T-cell (primary cell): ENCODE measurements around the gene EPB41L4B. TPM values are rescaled to one million over a fixed set of nuclear protein-coding genes. Genes with fewer than 3 reads are reported as not detected.

Experiments used
- ATAC-seq, 4 experiments: fragments of 200-7000 bp in 3 of 4; fragments of 150-1000 bp in 1 of 4; cut with Tn5 transposase; replicated peaks in 1 of 4; 1 replicate in 3 of 4; 2 replicates in 1 of 4; pipeline ENCODE4 v1.10.0; 2021; ENCODE audit warnings: moderate library complexity in 3 of 4, mild to moderate bottlenecking in 2 of 4, moderate number of reproducible peaks in 1 of 4
- CTCF ChIA-PET, 2 donors: fragments of 300-600 bp; sonication (Branson Sonifier 250); formaldehyde crosslinking; loops; one replicate each; lab custom pipeline; 2022; ENCODE audit warnings: antibody characterized with exemption in 2 of 2; lab: Charles Lee
- POLR2A ChIA-PET, 2 donors: fragments of 300-600 bp; sonication (Branson Sonifier 250); formaldehyde crosslinking; loops; one replicate each; lab custom pipeline; 2022; ENCODE audit warnings: antibody characterized with exemption in 2 of 2; lab: Charles Lee
- DNase-seq, 35 experiments: peaks; one replicate each; pipeline versions ENCODE4 v3.0.0 to v3.0.0-alpha.2; 2013 to 2023
- H3K27ac ChIP-seq: one replicate; pipeline ENCODE4 v1.5.1; 2013; ENCODE audit warnings: low read length
- H3K27me3 ChIP-seq, 2 experiments: replicated peaks in 1 of 2; 1 replicate in 1 of 2; 2 replicates in 1 of 2; pipeline versions ENCODE4 v1.6.1 to v1.7.0; 2013; ENCODE audit warnings: low read length in 1 of 2, mixed read lengths in 1 of 2; ENCODE audit not compliant: control insufficient read depth in 2 of 2, insufficient read depth in 2 of 2; ENCODE audit errors: extremely low read depth in 1 of 2
- H3K36me3 ChIP-seq, 2 donors: 1 replicate in 1 of 2; 2 replicates in 1 of 2; pipeline versions ENCODE4 v1.6.1 to v1.7.0; 2013; ENCODE audit warnings: low read length in 1 of 2; ENCODE audit not compliant: control insufficient read depth in 2 of 2, insufficient read depth in 1 of 2; ENCODE audit errors: extremely low read depth in 1 of 2
- H3K4me1 ChIP-seq, 2 experiments: 1 replicate in 1 of 2; 2 replicates in 1 of 2; pipeline versions ENCODE4 v1.6.1 to v1.7.0; 2013; ENCODE audit warnings: low read length in 2 of 2, mixed read lengths in 1 of 2; ENCODE audit not compliant: insufficient read depth in 2 of 2, control insufficient read depth in 1 of 2; ENCODE audit errors: extremely low read depth in 1 of 2
- H3K4me3 ChIP-seq, 2 donors: 1 replicate in 1 of 2; 2 replicates in 1 of 2; pipeline versions ENCODE4 v1.5.1 to v1.7.0; 2013; ENCODE audit warnings: mild to moderate bottlenecking in 2 of 2, low read length in 1 of 2, moderate library complexity in 1 of 2; ENCODE audit not compliant: control insufficient read depth in 1 of 2; ENCODE audit errors: extremely low read depth in 1 of 2
- H3K9me3 ChIP-seq: 2 replicates; pipeline ENCODE4 v1.7.0; 2013
- H3K27ac Mint-ChIP-seq, 2 donors: one replicate each; pipeline ENCODE4 v1.8.0; 2020 to 2021; ENCODE audit warnings: mild to moderate bottlenecking in 2 of 2, mixed read lengths in 2 of 2
- H3K27me3 Mint-ChIP-seq, 2 donors: one replicate each; pipeline ENCODE4 v1.8.0; 2021 to 2022; ENCODE audit warnings: mixed read lengths in 2 of 2
- H3K36me3 Mint-ChIP-seq: one replicate; pipeline ENCODE4 v1.8.0; 2021; ENCODE audit warnings: mixed read lengths
- H3K4me1 Mint-ChIP-seq, 3 donors: one replicate each; pipeline ENCODE4 v1.8.0; 2020 to 2022; ENCODE audit warnings: mixed read lengths in 3 of 3, mild to moderate bottlenecking in 1 of 3
- H3K4me3 Mint-ChIP-seq, 3 donors: one replicate each; pipeline ENCODE4 v1.8.0; 2020 to 2022; ENCODE audit warnings: mild to moderate bottlenecking in 3 of 3, mixed read lengths in 3 of 3, moderate library complexity in 3 of 3
- H3K9me3 Mint-ChIP-seq, 3 donors: one replicate each; pipeline ENCODE4 v1.8.0; 2020 to 2022; ENCODE audit warnings: mixed read lengths in 3 of 3
- WGBS: methylation state at CpG from one replicate; pipeline ENCODE4 v1.1.5; 2013; ENCODE audit warnings: missing lambda C conversion rate; ENCODE audit not compliant: insufficient coverage; 5-methylcytosine and 5-hydroxymethylcytosine counted together
- total RNA-seq, 35 experiments: library from RNA in 6 of 35; stranded (reverse) in 6 of 35; fragments of 120-200 nt in 1 of 35; gene quantifications; one replicate each; pipeline versions ENCODE4 v1.2.1 to v1.2.4 and lab custom pipeline; 2013 to 2026

The EPB41L4B gene
- total RNA-seq, 5 donors from 2014 or later (not counting 1 experiment from before 2014, with no cell fraction given): 0.16 to 0.26 (median 0.16) TPM; not detected in 2

- peaks cover 4 to 14% of the 10 kb centered on the region in 2 experiments for H3K27me3 ChIP-seq
- ATAC-seq: no peak
Measured at GRCh38 chr9:109161471-109161870, 159.4 kb downstream of the EPB41L4B start.

GRCh38 chr9:109159583-109159982 is 161.3 kb downstream of the EPB41L4B start:
- DNase-seq: no peak
- POLR2A ChIA-PET: no interaction called here
- Histone ChIP-seq H3K4me3 (no peak overlapping the region), H3K36me3 (no peaks in the 10 kb centered on the region), H3K27ac (no peak overlapping the region), H3K27me3 (peaks cover 0 to 8% of the 10 kb centered on the region in 2 experiments), H3K4me1 (no peaks in the 10 kb centered on the region), H3K9me3 (no peaks in the 10 kb centered on the region)
- no peak for ATAC-seq
- Mint-ChIP-seq H3K36me3 (no peaks in the 10 kb centered on the region), H3K4me3 (no peak overlapping the region), H3K4me1 (no peaks in the 10 kb centered on the region), H3K27ac (no peak overlapping the region), H3K9me3 (peaks cover 0 to 4% (median 0%) of the 10 kb centered on the region in 3 donors), H3K27me3 (peaks cover 15 to 25% of the 10 kb centered on the region in 2 donors)
- WGBS: no CpG with 5 or more reads among the region's 4 CpGs
- CTCF ChIA-PET: no interaction called here

More at GRCh38 chr9:109161471-109161870, 159.4 kb downstream of the EPB41L4B start:
- H3K36me3 ChIP-seq: no peaks in the 10 kb centered on the region
- no peaks in the 10 kb centered on the region for H3K36me3 Mint-ChIP-seq
- no peaks in the 10 kb centered on the region for H3K4me1 Mint-ChIP-seq
- no peak overlapping the region for H3K27ac ChIP-seq
- WGBS: no CpG with 5 or more reads among the region's 3 CpGs
- CTCF ChIA-PET: no interaction called here
- no peak overlapping the region for H3K27ac Mint-ChIP-seq
- peaks cover 0 to 7% (median 3%) of the 10 kb centered on the region in 3 donors for H3K9me3 Mint-ChIP-seq
- peaks cover 32 to 42% of the 10 kb centered on the region in 2 donors for H3K27me3 Mint-ChIP-seq
- no peak for DNase-seq
- no peak overlapping the region for H3K4me3 ChIP-seq
- H3K4me3 Mint-ChIP-seq: no peak overlapping the region
- H3K9me3 ChIP-seq: no peaks in the 10 kb centered on the region
- no peaks in the 10 kb centered on the region for H3K4me1 ChIP-seq
- POLR2A ChIA-PET: no interaction called here

- ATAC-seq (no peak), DNase-seq (no peak)
- CTCF ChIA-PET: no interaction called here
- H3K4me1 ChIP-seq: no peaks in the 10 kb centered on the region
- POLR2A ChIA-PET: no interaction called here
- H3K9me3 Mint-ChIP-seq: peaks cover 1 to 9% (median 7%) of the 10 kb centered on the region in 3 donors
- peaks cover 0 to under 1% of the 10 kb centered on the region in 2 experiments for H3K27me3 ChIP-seq
- H3K27me3 Mint-ChIP-seq: peaks cover 9 to 19% of the 10 kb centered on the region in 2 donors
- peaks cover 0 to 2% of the 10 kb centered on the region in 2 donors for H3K36me3 ChIP-seq
- H3K4me3 ChIP-seq: no peak overlapping the region
- no peak overlapping the region for H3K4me3 Mint-ChIP-seq
- H3K27ac Mint-ChIP-seq: no peak overlapping the region
- H3K36me3 Mint-ChIP-seq: peaks cover 1% of the 10 kb centered on the region
- peaks cover 3% of the 10 kb centered on the region for H3K9me3 ChIP-seq
- no peaks in the 10 kb centered on the region for H3K4me1 Mint-ChIP-seq
- no peak overlapping the region for H3K27ac ChIP-seq
Measured at GRCh38 chr9:109158651-109159050, 162.2 kb downstream of the EPB41L4B start.

GRCh38 chr9:109156708-109157107 is 164.2 kb downstream of the EPB41L4B start:
- Histone ChIP-seq H3K9me3 (peaks cover 7% of the 10 kb centered on the region), H3K36me3 (peaks cover 0 to 2% of the 10 kb centered on the region in 2 donors), H3K27me3 (no peaks in the 10 kb centered on the region), H3K4me1 (no peaks in the 10 kb centered on the region), H3K4me3 (no peak overlapping the region), H3K27ac (no peak overlapping the region)
- H3K9me3 Mint-ChIP-seq: peaks cover 9 to 12% (median 11%) of the 10 kb centered on the region in 3 donors
- ChIA-PET POLR2A (no interaction called here), CTCF (no interaction called here)
- no peaks in the 10 kb centered on the region for H3K4me1 Mint-ChIP-seq
- ATAC-seq (no peak), DNase-seq (no peak)
- H3K27ac Mint-ChIP-seq: no peak overlapping the region
- peaks cover 5 to 15% of the 10 kb centered on the region in 2 donors for H3K27me3 Mint-ChIP-seq
- no CpG with 5 or more reads among the region's 8 CpGs for WGBS
- H3K4me3 Mint-ChIP-seq: no peak overlapping the region
- peaks cover 4% of the 10 kb centered on the region for H3K36me3 Mint-ChIP-seq

GRCh38 chr9:109150925-109151545 is 169.8 kb downstream of the EPB41L4B start:
- no peak overlapping the region for H3K27ac ChIP-seq
- no peak for ATAC-seq
- CTCF ChIA-PET: no interaction called here
- Mint-ChIP-seq H3K27me3 (peaks cover under 1 to 3% of the 10 kb centered on the region in 2 donors), H3K27ac (no peak overlapping the region), H3K4me1 (no peaks in the 10 kb centered on the region), H3K9me3 (peaks cover 9 to 11% (median 9%) of the 10 kb centered on the region in 3 donors), H3K36me3 (peaks cover 4% of the 10 kb centered on the region), H3K4me3 (no peak overlapping the region)
- H3K27me3 ChIP-seq: peaks cover 0 to 2% of the 10 kb centered on the region in 2 experiments
- peaks cover 0 to 2% of the 10 kb centered on the region in 2 donors for H3K36me3 ChIP-seq
- H3K4me1 ChIP-seq: no peaks in the 10 kb centered on the region
- WGBS: 90% methylated on average over 2 of the region's 3 CpGs
- peaks cover 7% of the 10 kb centered on the region for H3K9me3 ChIP-seq
- POLR2A ChIA-PET: no interaction called here
- DNase-seq: no peak
- no peak overlapping the region for H3K4me3 ChIP-seq

GRCh38 chr9:109149722-109150121 is 171.1 kb downstream of the EPB41L4B start:
- no peaks in the 10 kb centered on the region for H3K4me1 Mint-ChIP-seq
- Histone ChIP-seq H3K36me3 (peaks cover 0 to 2% of the 10 kb centered on the region in 2 donors), H3K27ac (no peak overlapping the region), H3K27me3 (peaks cover 0 to 6% of the 10 kb centered on the region in 2 experiments), H3K4me1 (no peaks in the 10 kb centered on the region), H3K9me3 (peaks cover 7% of the 10 kb centered on the region), H3K4me3 (no peak overlapping the region)
- POLR2A ChIA-PET: no interaction called here
- peaks cover 9 to 11% (median 9%) of the 10 kb centered on the region in 3 donors for H3K9me3 Mint-ChIP-seq
- H3K27ac Mint-ChIP-seq: no peak overlapping the region
- no peak overlapping the region for H3K4me3 Mint-ChIP-seq
- ATAC-seq: no peak
- peaks cover 4% of the 10 kb centered on the region for H3K36me3 Mint-ChIP-seq
- CTCF ChIA-PET: no interaction called here
- DNase-seq: no peak
- peaks cover 2 to 3% of the 10 kb centered on the region in 2 donors for H3K27me3 Mint-ChIP-seq
- WGBS: no CpG with 5 or more reads among the region's 4 CpGs
